HepG2 (cell line): ENCODE results near the gene SPAG5. TPM values are rescaled to one million over a fixed set of nuclear protein-coding genes. Genes with fewer than 3 reads are reported as not detected.

Experiments used
- ATAC-seq: fragments of 200-7000 bp; cut with Tn5 transposase; 3 replicates; pipeline ENCODE4 v1.9.1; 2020; ENCODE audit warnings: mild to moderate bottlenecking, moderate library complexity
- BruUV-seq: library from RNA; stranded (reverse); fragments of 400-500 nt; replicated peaks from 2 replicates; lab custom pipeline; 2021; lab: Mats Ljungman, UMichigan
- CTCF ChIA-PET: fragments of 300-600 bp; formaldehyde crosslinking; extraction: SDS; loops from one replicate; lab custom pipeline; 2021; ENCODE audit warnings: low total read pairs, inconsistent platforms, low intra/inter-chr PET ratio; lab: Yijun Ruan, JAX
- POLR2A ChIA-PET: fragments of 350-600 bp; sonication (Branson Sonifier 250); formaldehyde crosslinking; loops from one replicate; lab custom pipeline; 2020; ENCODE audit warnings: antibody characterized with exemption, inconsistent platforms; lab: Yijun Ruan, JAX
- DNase-seq: peaks from one replicate; pipeline ENCODE4 v3.0.0-alpha.2; 2015; ENCODE audit warnings: low spot score
- FAIRE-seq: peaks from 3 replicates; lab custom pipeline; 2011; peaks lifted over from hg19 to GRCh38; lab: Jason Lieb, UNC
- H2AFZ ChIP-seq: one replicate; pipeline ENCODE4 v1.6.1; 2011; ENCODE audit warnings: low read length, inconsistent platforms
- H3K27ac ChIP-seq: fragments of 300-600 bp; 3 replicates; pipeline ENCODE4 v1.8.0; 2011; ENCODE audit warnings: mixed run types, mild to moderate bottlenecking, mixed read lengths, low read length, inconsistent platforms; ENCODE audit not compliant: insufficient read depth; ENCODE audit errors: extremely low read length
- H3K27me3 ChIP-seq, 2 experiments: fragments of 200-600 bp in 1 of 2; 2 replicates in 1 of 2; 3 replicates in 1 of 2; pipeline versions ENCODE4 v1.6.0 to v1.8.0; 2011; ENCODE audit warnings: low read length in 2 of 2, mild to moderate bottlenecking in 2 of 2, moderate library complexity in 2 of 2, inconsistent platforms in 1 of 2; ENCODE audit not compliant: insufficient read depth in 2 of 2, control insufficient read depth in 1 of 2
- H3K36me3 ChIP-seq, 2 experiments: fragments of 200-600 bp in 1 of 2; replicated peaks in 1 of 2; 2 replicates in 1 of 2; 3 replicates in 1 of 2; pipeline versions ENCODE4 v1.5.1 to v1.8.0; 2011; ENCODE audit warnings: low read length in 2 of 2, inconsistent platforms in 1 of 2; ENCODE audit not compliant: insufficient read depth in 2 of 2, control insufficient read depth in 1 of 2
- H3K4me1 ChIP-seq: 2 replicates; pipeline ENCODE4 v1.5.1; 2012; ENCODE audit warnings: low read length, inconsistent platforms; ENCODE audit not compliant: insufficient read depth
- H3K4me2 ChIP-seq: 2 replicates; pipeline ENCODE4 v1.6.0; 2011; ENCODE audit warnings: low read depth, low read length, inconsistent platforms
- H3K4me3 ChIP-seq, 3 experiments: fragments of 200-600 bp in 1 of 3; sonication (generic), shearing (Covaris generic) in 1 of 3; replicated peaks in 1 of 3; 2 replicates each; pipeline ENCODE4 v1.5.1; 2011 to 2016; ENCODE audit warnings: low read length in 3 of 3, inconsistent platforms in 2 of 3, low read depth in 2 of 3, mild to moderate bottlenecking in 2 of 3, control low read depth in 1 of 3, mixed read lengths in 1 of 3; ENCODE audit not compliant: insufficient read depth in 1 of 3
- H3K79me2 ChIP-seq: one replicate; pipeline ENCODE4 v1.6.1; 2011; ENCODE audit warnings: low read length, inconsistent platforms; ENCODE audit not compliant: insufficient read depth
- H3K9ac ChIP-seq: 2 replicates; pipeline ENCODE4 v1.6.0; 2011; ENCODE audit warnings: mild to moderate bottlenecking, low read depth, low read length, inconsistent platforms; ENCODE audit not compliant: insufficient read depth
- H3K9me3 ChIP-seq: 2 replicates; pipeline ENCODE4 v1.5.1; 2012; ENCODE audit warnings: mild to moderate bottlenecking, low read length
- H4K20me1 ChIP-seq: 2 replicates; pipeline ENCODE4 v1.6.0; 2011; ENCODE audit warnings: inconsistent platforms, mild to moderate bottlenecking, low read length, moderate library complexity; ENCODE audit not compliant: insufficient read depth
- CEBPG ChIP-seq: IDR thresholded peaks from 2 replicates; pipeline ENCODE4 v1.6.1; 2016
- CHCHD3 ChIP-seq: sonication (generic); formaldehyde crosslinking; IDR thresholded peaks from 2 replicates; pipeline ENCODE4 v1.8.0; 2022; ENCODE audit warnings: mild to moderate bottlenecking, missing genetic modification reagents, moderate library complexity
- KDM3A ChIP-seq: IDR thresholded peaks from 2 replicates; pipeline ENCODE4 v1.6.1; 2018; ENCODE audit warnings: low read depth, missing compliant biosample characterization
- MIXL1 ChIP-seq: IDR thresholded peaks from 2 replicates; pipeline ENCODE4 v1.6.1; 2016
- NKX3-1 ChIP-seq: sonication (generic); formaldehyde crosslinking; IDR thresholded peaks from 2 replicates; pipeline ENCODE4 v1.5.0; 2020; ENCODE audit warnings: missing genetic modification reagents
- NONO ChIP-seq, 2 experiments: fragments of 450-650 bp in 1 of 2; sonication (generic) in 1 of 2; formaldehyde crosslinking in 1 of 2; IDR thresholded peaks in 1 of 2; conservative IDR thresholded peaks in 1 of 2; 2 replicates each; pipeline versions ENCODE4 v1.6.1 to v1.8.0; 2017 to 2022; ENCODE audit warnings: mild to moderate bottlenecking in 1 of 2, missing genetic modification reagents in 1 of 2, moderate library complexity in 1 of 2
- NR2F6 ChIP-seq, 2 experiments: IDR thresholded peaks; 2 replicates each; pipeline ENCODE4 v1.6.1; 2016; ENCODE audit warnings: antibody characterized with exemption in 1 of 2, mild to moderate bottlenecking in 1 of 2
- SIX1 ChIP-seq: sonication (generic); formaldehyde crosslinking; IDR thresholded peaks from 2 replicates; pipeline ENCODE4 v1.4.0; 2020; ENCODE audit warnings: missing genetic modification reagents, borderline replicate concordance
- SIX4 ChIP-seq: sonication (generic); formaldehyde crosslinking; IDR thresholded peaks from 2 replicates; pipeline ENCODE4 v1.4.0; 2020; ENCODE audit warnings: missing genetic modification reagents
- SMC3 ChIP-seq: IDR thresholded peaks from 2 replicates; pipeline ENCODE4 v1.6.1; 2011; ENCODE audit warnings: low read length, improper control_type of control experiment
- TFE3 ChIP-seq: IDR thresholded peaks from 2 replicates; pipeline ENCODE4 v1.6.1; 2016
- WIZ ChIP-seq: sonication (generic); formaldehyde crosslinking; IDR thresholded peaks from 2 replicates; pipeline ENCODE4 v1.5.1; 2020; ENCODE audit warnings: mild to moderate bottlenecking, missing genetic modification reagents
- ZNF205 ChIP-seq: IDR thresholded peaks from 2 replicates; pipeline ENCODE4 v1.6.1; 2018; ENCODE audit warnings: missing biosample characterization, missing genetic modification reagents
- ZNF451 ChIP-seq: sonication (generic); formaldehyde crosslinking; IDR thresholded peaks from 2 replicates; pipeline ENCODE4 v1.5.0; 2020; ENCODE audit warnings: mild to moderate bottlenecking, missing genetic modification reagents
- ZNF567 ChIP-seq: sonication (generic); formaldehyde crosslinking; IDR thresholded peaks from 2 replicates; pipeline ENCODE4 v1.8.1; 2023; ENCODE audit warnings: mild to moderate bottlenecking, missing genetic modification reagents, borderline replicate concordance
- ZNF570 ChIP-seq: sonication (generic); formaldehyde crosslinking; IDR thresholded peaks from 2 replicates; pipeline ENCODE4 v1.4.0; 2020; ENCODE audit warnings: mild to moderate bottlenecking, missing genetic modification reagents, borderline replicate concordance
- ZNF724P ChIP-seq: sonication (generic); formaldehyde crosslinking; IDR thresholded peaks from 2 replicates; pipeline ENCODE4 v1.8.0; 2022; ENCODE audit warnings: missing genetic modification reagents, borderline replicate concordance
- ZNF839 ChIP-seq: sonication (generic); formaldehyde crosslinking; IDR thresholded peaks from 2 replicates; pipeline ENCODE4 v1.4.0; 2020; ENCODE audit warnings: missing genetic modification reagents, mild to moderate bottlenecking, borderline replicate concordance
- ZNF883 ChIP-seq: sonication (generic); formaldehyde crosslinking; IDR thresholded peaks from 2 replicates; pipeline ENCODE4 v1.5.1; 2020; ENCODE audit warnings: mild to moderate bottlenecking, missing genetic modification reagents; ENCODE audit errors: not compliant biosample characterization
- WGBS: methylation state at CpG from one replicate; pipeline ENCODE4 v1.1.6; 2017; ENCODE audit warnings: low lambda C conversion rate; 5-methylcytosine and 5-hydroxymethylcytosine counted together
- in situ Hi-C: cut with HindIII; loops from 2 replicates; pipeline ENCODE4 v1.10.0; 2017; ENCODE audit warnings: low pct_unique_long_range_greater_than_20kb; ENCODE audit not compliant: extremely low pct_ligation_motif_present
- intact Hi-C: fragments of 100-400 bp; cut with micrococcal nuclease; formaldehyde crosslinking; loops from one replicate; pipeline ENCODE4 v1.10.0; 2022; ENCODE audit not compliant: unreplicated experiment
- polyA plus RNA-seq, 8 experiments: library from polyadenylated mRNA; depleted of rRNA in 3 of 8; stranded (reverse) in 7 of 8; unstranded in 1 of 8; fragments of >200 nt; fragmentation: Illumina TruSeq in 4 of 8; extraction: Trizol in 4 of 8; gene quantifications; 2 replicates each; pipeline versions ENCODE4 v1.2.1 to v1.2.3, GENCODE V29; 2011 to 2016; ENCODE audit warnings: low read depth in 4 of 8, missing spikeins in 1 of 8, mixed read lengths in 1 of 8; ENCODE audit not compliant: insufficient read depth in 1 of 8
- total RNA-seq, 5 experiments: library from RNA; depleted of rRNA; stranded (reverse); fragments of >200 nt; fragmentation: Illumina TruSeq; extraction: Trizol; gene quantifications; 2 replicates each; pipeline ENCODE4 v1.2.3, GENCODE V29; 2016; ENCODE audit warnings: low read depth in 1 of 5
- TF ChIP-seq, protein P1 (sequence below): sonication (generic); formaldehyde crosslinking; IDR thresholded peaks from 2 replicates; pipeline ENCODE4 v1.8.1; 2023; ENCODE audit warnings: missing genetic modification reagents, inconsistent platforms, borderline replicate concordance
- TF ChIP-seq, protein P2 (sequence below): sonication (generic); formaldehyde crosslinking; IDR thresholded peaks from 2 replicates; pipeline ENCODE4 v1.4.0; 2020; ENCODE audit warnings: mild to moderate bottlenecking, missing genetic modification reagents
- TF ChIP-seq, protein P3 (sequence below): sonication (generic); formaldehyde crosslinking; IDR thresholded peaks from 2 replicates; pipeline ENCODE4 v1.5.0; 2020; ENCODE audit warnings: missing genetic modification reagents

Gene SPAG5
- total and polyA plus RNA-seq, 2 of the 13 experiments (the other 11 are each of a cell fraction or from before 2014, with no cell fraction given) = 41.4 to 98.0 TPM

GRCh38 chr17:28597606-28598383 is 1.0 kb downstream of the SPAG5 start:
- ChIA-PET POLR2A (no interaction called here), CTCF (no interaction called here)
- Histone ChIP-seq H3K27me3 (no peaks in the 10 kb centered on the region; a peak in 1 of 5 replicates), H2AFZ (no peak overlapping the region), H3K4me2 (peak overlapping the region; percentile 98), H3K36me3 (peaks cover 0 to 4% of the 10 kb centered on the region in 2 experiments; a peak in 2 of 5 replicates), H3K27ac (peak overlapping the region; percentile 80), H4K20me1 (no peaks in the 10 kb centered on the region), H3K4me3 (peak overlapping the region; percentile 87 to 95 (median 95)), H3K79me2 (peaks cover 14% of the 10 kb centered on the region), H3K9ac (peak overlapping the region; percentile 88), H3K9me3 (no peaks in the 10 kb centered on the region), H3K4me1 (peaks cover 17% of the 10 kb centered on the region)
- WGBS = 32% methylated on average over 5 of the region's 5 CpGs
- no TSS peak for BruUV-seq
- in situ Hi-C loops (no loop called here), intact Hi-C loops (no loop called here)
- DNase-seq (peak; percentile 17), ATAC-seq (no peak), FAIRE-seq (no peak)
- TF ChIP-seq ZNF883 (CRISPR knock-in tag) (no peak), NONO (IDR thresholded peaks at IDR 0.05) (no peak), NONO (CRISPR knock-in tag; conservative IDR thresholded peaks at IDR 0.05) (0 out of 2 replicates have a peak, but pooled peaks have one; percentile 5), CHCHD3 (CRISPR knock-in tag) (no peak), NR2F6 (IDR thresholded peaks at IDR 0.05) (peak; percentile 52), NR2F6 (CRISPR knock-in tag; IDR thresholded peaks at IDR 0.05) (no peak), ZNF570 (no peak), TFE3 (no peak), WIZ (CRISPR knock-in tag) (no peak), NKX3-1 (no peak), KDM3A (CRISPR knock-in tag) (no peak), SIX4 (peak; percentile 70; the same call in 1 of the 2 replicates), ZNF567 (CRISPR knock-in tag) (no peak), ZNF205 (CRISPR knock-in tag) (peak; percentile 99), SMC3 (no peak), CEBPG (CRISPR knock-in tag) (peak; percentile 42; the same call in 1 of the 2 replicates), SIX1 (peak; percentile 84), ZNF451 (no peak), MIXL1 (CRISPR knock-in tag) (no peak), ZNF724P (CRISPR knock-in tag) (no peak), ZNF839 (CRISPR knock-in tag) (no peak)
- TF ChIP-seq, protein P1, sequence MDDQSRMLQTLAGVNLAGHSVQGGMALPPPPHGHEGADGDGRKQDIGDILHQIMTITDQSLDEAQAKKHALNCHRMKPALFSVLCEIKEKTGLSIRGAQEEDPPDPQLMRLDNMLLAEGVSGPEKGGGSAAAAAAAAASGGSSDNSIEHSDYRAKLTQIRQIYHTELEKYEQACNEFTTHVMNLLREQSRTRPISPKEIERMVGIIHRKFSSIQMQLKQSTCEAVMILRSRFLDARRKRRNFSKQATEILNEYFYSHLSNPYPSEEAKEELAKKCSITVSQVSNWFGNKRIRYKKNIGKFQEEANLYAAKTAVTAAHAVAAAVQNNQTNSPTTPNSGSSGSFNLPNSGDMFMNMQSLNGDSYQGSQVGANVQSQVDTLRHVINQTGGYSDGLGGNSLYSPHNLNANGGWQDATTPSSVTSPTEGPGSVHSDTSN (CRISPR knock-in tag) = no peak
- TF ChIP-seq, protein P2, sequence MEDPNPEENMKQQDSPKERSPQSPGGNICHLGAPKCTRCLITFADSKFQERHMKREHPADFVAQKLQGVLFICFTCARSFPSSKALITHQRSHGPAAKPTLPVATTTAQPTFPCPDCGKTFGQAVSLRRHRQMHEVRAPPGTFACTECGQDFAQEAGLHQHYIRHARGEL = no peak
- TF ChIP-seq, protein P3, sequence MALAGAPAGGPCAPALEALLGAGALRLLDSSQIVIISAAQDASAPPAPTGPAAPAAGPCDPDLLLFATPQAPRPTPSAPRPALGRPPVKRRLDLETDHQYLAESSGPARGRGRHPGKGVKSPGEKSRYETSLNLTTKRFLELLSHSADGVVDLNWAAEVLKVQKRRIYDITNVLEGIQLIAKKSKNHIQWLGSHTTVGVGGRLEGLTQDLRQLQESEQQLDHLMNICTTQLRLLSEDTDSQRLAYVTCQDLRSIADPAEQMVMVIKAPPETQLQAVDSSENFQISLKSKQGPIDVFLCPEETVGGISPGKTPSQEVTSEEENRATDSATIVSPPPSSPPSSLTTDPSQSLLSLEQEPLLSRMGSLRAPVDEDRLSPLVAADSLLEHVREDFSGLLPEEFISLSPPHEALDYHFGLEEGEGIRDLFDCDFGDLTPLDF (CRISPR knock-in tag) = no peak
